Thyroid gland (tissue), 4 donors: ENCODE data around the gene LRBA. TPM values are rescaled to one million over a fixed set of nuclear protein-coding genes. Genes with fewer than 3 reads are reported as not detected.

Experiments used
- DNase-seq, 2 donors: peaks; one replicate each; pipeline ENCODE4 v3.0.0-alpha.2; 2019
- H3K27ac ChIP-seq, 3 donors: fragments of 200-600 bp; sonication (generic); 1 replicate in 2 of 3; 2 replicates in 1 of 3; pipeline ENCODE4 v1.5.1; 2016 to 2019; ENCODE audit warnings: mild to moderate bottlenecking in 1 of 3, moderate library complexity in 1 of 3
- H3K27me3 ChIP-seq: fragments of 200-600 bp; sonication (generic); one replicate; pipeline ENCODE4 v1.5.1; 2019
- H3K36me3 ChIP-seq, 2 donors: fragments of 200-600 bp; sonication (generic); one replicate each; pipeline ENCODE4 v1.5.1; 2016 to 2019
- H3K4me1 ChIP-seq, 2 donors: fragments of 200-600 bp; sonication (generic); one replicate each; pipeline ENCODE4 v1.5.1; 2017 to 2019
- H3K4me3 ChIP-seq, 3 donors: fragments of 200-600 bp; sonication (generic); replicated peaks in 1 of 3; 1 replicate in 2 of 3; 2 replicates in 1 of 3; pipeline ENCODE4 v1.5.1; 2016; ENCODE audit warnings: mild to moderate bottlenecking in 1 of 3
- H3K9me3 ChIP-seq: fragments of 200-600 bp; sonication (generic); one replicate; pipeline ENCODE4 v1.5.1; 2017
- POLR2A ChIP-seq, 2 donors: fragments of 450-650 bp; IDR thresholded peaks; one replicate each; pipeline ENCODE4 v1.6.1; 2017; ENCODE audit warnings: antibody characterized with exemption in 2 of 2, mild to moderate bottlenecking in 2 of 2, moderate library complexity in 1 of 2
- WGBS, 2 donors: methylation state at CpG; one replicate each; pipeline ENCODE4 v1.1.5; 2017; 5-methylcytosine and 5-hydroxymethylcytosine counted together
- intact Hi-C: fragments of 100-400 bp; cut with DNase I; formaldehyde crosslinking; loops from one replicate; pipeline ENCODE4 v1.15.1; 2023
- total RNA-seq, 4 donors: library from RNA; depleted of rRNA; stranded (reverse); fragments of >200 nt; gene quantifications; one replicate each; pipeline ENCODE4 v1.2.3, GENCODE V29; 2016
- TF ChIP-seq, protein P1 (sequence below), 6 experiments: fragments of 200-600 bp in 3 of 6; fragments of 450-650 bp in 3 of 6; sonication (generic) in 3 of 6; IDR thresholded peaks; one replicate each; pipeline ENCODE4 v1.5.1; 2016 to 2019; ENCODE audit warnings: antibody characterized with exemption in 6 of 6, mild to moderate bottlenecking in 2 of 6, inconsistent platforms in 1 of 6, moderate library complexity in 1 of 6

The LRBA gene
- total RNA-seq, 4 donors from 2014 or later = 98.9 to 127 (median 113) TPM

DNA sequence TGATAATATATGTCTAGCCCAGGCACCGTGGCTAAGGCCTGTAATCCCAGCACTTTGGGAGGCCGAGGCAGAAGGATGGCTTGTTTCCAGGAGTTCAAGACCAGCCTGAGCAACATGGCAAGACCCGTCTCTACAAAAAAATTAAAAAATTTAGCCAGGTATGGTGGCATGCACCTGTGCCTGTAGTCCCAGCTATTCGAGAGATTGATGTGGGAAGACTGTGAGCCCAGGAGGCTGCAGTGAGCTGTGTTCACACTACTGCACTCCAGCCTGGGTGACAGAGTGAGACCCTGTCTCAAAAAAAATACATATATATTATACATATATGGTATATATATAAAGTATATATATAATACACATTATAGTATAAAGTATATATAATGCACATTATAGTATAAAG is 595.1 kb downstream of the LRBA start:
- Histone ChIP-seq H3K36me3 (no peaks in the 10 kb centered on the region), H3K4me3 (no peak overlapping the region), H3K9me3 (no peaks in the 10 kb centered on the region), H3K4me1 (no peaks in the 10 kb centered on the region), H3K27ac (no peak overlapping the region), H3K27me3 (no peaks in the 10 kb centered on the region)
- WGBS, 2 donors = 100% methylated on average over 4 of the region's 4 CpGs
- no peak for TF ChIP-seq POLR2A (IDR thresholded peaks at IDR 0.05)
- TF ChIP-seq, protein P1, sequence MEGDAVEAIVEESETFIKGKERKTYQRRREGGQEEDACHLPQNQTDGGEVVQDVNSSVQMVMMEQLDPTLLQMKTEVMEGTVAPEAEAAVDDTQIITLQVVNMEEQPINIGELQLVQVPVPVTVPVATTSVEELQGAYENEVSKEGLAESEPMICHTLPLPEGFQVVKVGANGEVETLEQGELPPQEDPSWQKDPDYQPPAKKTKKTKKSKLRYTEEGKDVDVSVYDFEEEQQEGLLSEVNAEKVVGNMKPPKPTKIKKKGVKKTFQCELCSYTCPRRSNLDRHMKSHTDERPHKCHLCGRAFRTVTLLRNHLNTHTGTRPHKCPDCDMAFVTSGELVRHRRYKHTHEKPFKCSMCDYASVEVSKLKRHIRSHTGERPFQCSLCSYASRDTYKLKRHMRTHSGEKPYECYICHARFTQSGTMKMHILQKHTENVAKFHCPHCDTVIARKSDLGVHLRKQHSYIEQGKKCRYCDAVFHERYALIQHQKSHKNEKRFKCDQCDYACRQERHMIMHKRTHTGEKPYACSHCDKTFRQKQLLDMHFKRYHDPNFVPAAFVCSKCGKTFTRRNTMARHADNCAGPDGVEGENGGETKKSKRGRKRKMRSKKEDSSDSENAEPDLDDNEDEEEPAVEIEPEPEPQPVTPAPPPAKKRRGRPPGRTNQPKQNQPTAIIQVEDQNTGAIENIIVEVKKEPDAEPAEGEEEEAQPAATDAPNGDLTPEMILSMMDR (IDR thresholded peaks at IDR 0.05) = no peak
- DNase-seq = no peak
- intact Hi-C loops = no loop called here

DNA sequence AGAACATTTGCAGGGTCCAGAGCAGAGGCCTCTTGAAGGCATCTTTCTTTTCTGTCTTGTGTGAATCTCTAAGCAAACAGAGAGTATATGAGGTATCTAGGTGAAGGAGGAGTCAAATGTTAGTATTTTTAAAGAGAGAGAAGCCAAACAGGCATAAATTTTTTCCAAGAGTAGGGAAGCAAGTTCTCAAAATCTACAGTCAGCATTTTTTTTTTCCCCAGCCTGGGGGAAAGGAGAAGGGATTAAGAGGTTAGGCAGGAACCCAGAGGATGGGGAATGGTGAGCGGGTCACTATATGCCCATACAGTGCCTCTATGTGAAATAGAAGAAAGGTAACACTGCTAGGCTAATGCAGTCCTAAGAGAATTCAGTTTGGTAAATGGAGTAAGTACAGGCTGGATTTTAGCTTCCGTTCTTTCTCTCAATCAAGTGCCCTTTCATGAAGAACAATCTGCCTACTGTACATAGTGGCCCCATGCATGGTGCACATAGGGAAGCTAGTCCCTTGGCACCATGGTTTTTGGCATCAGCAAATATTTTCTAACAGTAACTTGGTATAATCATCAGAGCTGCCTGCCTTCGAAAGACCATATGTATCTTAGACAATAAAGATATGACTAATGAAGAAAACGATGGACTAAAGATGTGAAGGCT is 596.2 kb downstream of the LRBA start:
- TF ChIP-seq POLR2A (IDR thresholded peaks at IDR 0.05) = no peak
- TF ChIP-seq, protein P1 (IDR thresholded peaks at IDR 0.05) = no peak
- Histone ChIP-seq H3K9me3 (no peaks in the 10 kb centered on the region), H3K27me3 (no peaks in the 10 kb centered on the region), H3K36me3 (no peaks in the 10 kb centered on the region), H3K27ac (no peak overlapping the region), H3K4me3 (no peak overlapping the region), H3K4me1 (no peaks in the 10 kb centered on the region)
- WGBS, 2 donors = 96% methylated on average over 4 of the region's 4 CpGs
- no peak for DNase-seq
- intact Hi-C loops = no loop called here

DNA sequence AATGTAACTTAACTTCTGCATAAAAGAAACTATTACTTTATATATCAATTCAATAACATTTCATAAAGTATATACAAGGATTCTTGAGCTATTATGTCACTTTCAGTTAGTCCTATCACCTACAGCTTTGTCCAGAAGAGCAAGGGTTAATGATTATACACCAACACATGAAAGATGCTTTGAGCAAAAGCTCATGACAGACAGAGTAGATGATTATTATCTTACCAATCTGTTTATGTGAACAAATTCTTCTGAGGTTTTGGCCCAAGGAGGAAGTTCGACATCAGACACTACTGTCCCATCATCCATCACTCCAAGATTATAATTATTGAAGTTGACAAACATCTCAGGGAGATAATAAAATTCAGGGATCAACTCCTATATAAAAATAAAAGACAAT is 599.9 kb downstream of the LRBA start:
- Histone ChIP-seq H3K4me3 (no peak overlapping the region), H3K9me3 (no peaks in the 10 kb centered on the region), H3K4me1 (no peaks in the 10 kb centered on the region), H3K36me3 (no peaks in the 10 kb centered on the region), H3K27me3 (no peaks in the 10 kb centered on the region), H3K27ac (no peak overlapping the region)
- 74 to 78% methylated on average over 1 of the region's 1 CpG for WGBS, 2 donors
- TF ChIP-seq, protein P1 (IDR thresholded peaks at IDR 0.05) = no peak
- no peak for TF ChIP-seq POLR2A (IDR thresholded peaks at IDR 0.05)
- intact Hi-C loops = no loop called here
- no peak for DNase-seq

GRCh38 chr4:150411520-150411919 is 603.6 kb downstream of the LRBA start:
- no peaks in the 10 kb centered on the region for H3K9me3 ChIP-seq
- no peaks in the 10 kb centered on the region for H3K4me1 ChIP-seq
- no peaks in the 10 kb centered on the region for H3K27me3 ChIP-seq
- H3K4me3 ChIP-seq = no peak overlapping the region
- DNase-seq = no peak
- 77 to 86% methylated on average over 4 of the region's 4 CpGs for WGBS, 2 donors
- TF ChIP-seq, protein P1 (IDR thresholded peaks at IDR 0.05) = no peak
- TF ChIP-seq POLR2A (IDR thresholded peaks at IDR 0.05) = no peak
- no peak overlapping the region for H3K27ac ChIP-seq
- intact Hi-C loops = no loop called here
- H3K36me3 ChIP-seq = no peaks in the 10 kb centered on the region

- Histone ChIP-seq H3K4me3 (no peak overlapping the region), H3K36me3 (no peaks in the 10 kb centered on the region), H3K9me3 (no peaks in the 10 kb centered on the region), H3K4me1 (no peaks in the 10 kb centered on the region), H3K27ac (no peak overlapping the region), H3K27me3 (no peaks in the 10 kb centered on the region)
- intact Hi-C loops = no loop called here
- 32 to 33% methylated on average over 5 of the region's 5 CpGs for WGBS, 2 donors
- TF ChIP-seq, protein P1 (IDR thresholded peaks at IDR 0.05) = no peak
- DNase-seq = peak; percentile 84 to 87
These were observed 612.2 kb downstream of the LRBA start for GRCh38 chr4:150402871-150403272.
